Cerebellar cortex (tissue), 1 donor: ENCODE measurements around the gene AKIRIN2.

Experiments used
- DNase-seq: peaks from one replicate; pipeline ENCODE4 v3.0.0-alpha.2; 2015; ENCODE audit warnings: low spot score

The AKIRIN2 gene

DNA sequence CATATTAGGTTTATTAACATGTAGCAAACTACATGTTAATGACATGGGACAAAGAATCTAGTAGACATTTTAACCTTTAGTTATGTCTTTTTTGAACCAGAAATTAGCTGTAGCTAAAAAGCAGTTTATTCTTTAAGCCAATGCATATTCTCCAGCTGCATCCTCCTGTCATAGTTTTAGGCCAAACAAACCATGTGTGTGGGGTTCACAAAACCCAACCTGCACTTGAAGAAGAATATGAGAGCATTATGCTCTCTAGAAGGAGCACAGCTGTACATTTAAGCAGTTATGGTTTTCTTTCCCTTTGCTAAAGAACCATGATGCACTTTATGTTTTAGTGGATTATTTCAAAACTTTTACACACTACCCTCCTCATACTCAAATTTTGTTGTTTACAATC is 46.2 kb downstream of the AKIRIN2 start:
- DNase-seq, result no peak

GRCh38 chr6:87654875-87655454 is 47.1 kb downstream of the AKIRIN2 start:
- DNase-seq, result no peak

- DNase-seq, result no peak
These were observed 47.9 kb downstream of the AKIRIN2 start for GRCh38 chr6:87654122-87654521.

GRCh38 chr6:87653074-87653962 is 48.7 kb downstream of the AKIRIN2 start:
- DNase-seq, result no peak

- DNase-seq, result no peak
These were observed 57.0 kb downstream of the AKIRIN2 start for GRCh38 chr6:87645080-87645479.

- DNase-seq, result no peak
These were observed 60.9 kb downstream of the AKIRIN2 start for GRCh38 chr6:87641065-87641692.

DNA sequence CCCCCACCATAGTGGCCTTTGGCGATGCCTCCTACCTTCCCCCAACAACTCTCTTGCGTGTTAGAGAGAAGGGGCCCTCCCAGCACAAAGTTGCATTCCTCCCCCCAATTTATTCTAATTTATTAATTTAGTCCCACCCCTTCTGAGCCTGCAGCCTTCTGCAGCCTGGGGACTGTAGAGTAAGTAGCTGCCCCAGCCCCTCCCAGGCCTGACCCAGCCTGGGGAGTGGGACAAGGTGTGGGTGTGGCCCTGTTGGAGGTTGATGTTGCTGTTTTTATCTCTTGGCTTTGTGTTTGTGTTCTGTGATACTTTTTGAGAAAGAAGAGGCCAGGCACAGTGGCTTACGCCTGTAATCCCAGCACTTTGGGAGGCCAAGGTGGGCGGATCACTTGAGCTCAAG is 62.7 kb downstream of the AKIRIN2 start:
- no peak for DNase-seq

DNA sequence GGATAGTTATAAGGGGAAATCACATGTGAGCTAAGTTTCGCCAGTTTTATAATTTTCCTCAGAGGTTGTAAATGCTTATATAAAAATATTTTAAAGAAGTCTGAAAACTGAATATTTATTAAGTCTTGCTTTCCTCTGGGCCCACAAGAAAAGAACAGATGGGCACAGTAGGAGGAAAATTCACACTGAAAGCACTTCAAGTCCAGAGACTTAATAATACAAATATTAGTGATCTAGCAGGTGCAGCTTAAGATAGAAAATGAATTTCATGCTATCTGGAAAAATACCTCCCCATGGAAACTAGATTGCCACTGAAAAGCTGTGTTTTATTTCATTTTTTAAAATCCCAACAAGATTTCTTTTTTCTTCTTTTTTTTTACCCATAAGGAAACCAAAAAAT is 64.9 kb downstream of the AKIRIN2 start:
- DNase-seq, result peak; percentile 52

- DNase-seq, result peak; percentile 14
These were observed 65.7 kb downstream of the AKIRIN2 start for GRCh38 chr6:87636315-87636714.

- no peak for DNase-seq
These were observed 68.2 kb downstream of the AKIRIN2 start for GRCh38 chr6:87633851-87634250.

GRCh38 chr6:87630746-87631145 is 71.3 kb downstream of the AKIRIN2 start:
- no peak for DNase-seq

GRCh38 chr6:87628881-87629280 is 73.2 kb downstream of the AKIRIN2 start:
- no peak for DNase-seq

DNA sequence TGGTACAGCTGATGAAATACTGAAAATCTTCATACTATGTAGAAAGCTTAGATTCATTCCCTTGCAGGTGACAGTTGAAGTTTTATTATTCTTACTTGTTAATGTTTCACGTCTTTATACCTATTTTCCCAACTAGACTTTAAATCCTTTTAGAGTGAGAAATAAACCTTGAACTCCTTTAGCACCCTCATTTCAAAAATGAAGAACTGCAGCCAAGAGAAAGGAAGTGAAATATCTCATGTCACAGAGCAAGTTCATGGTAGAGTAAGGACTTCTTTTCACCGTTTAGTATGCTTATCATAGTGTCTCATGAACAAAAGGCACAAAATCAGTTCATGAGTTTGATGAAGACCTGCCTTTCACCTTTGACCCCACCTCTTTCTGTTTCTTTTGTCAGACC is 73.6 kb downstream of the AKIRIN2 start:
- DNase-seq, result no peak
